C4-2B (cell line): ENCODE results near the gene TTLL12.

Experiments used
- CTCF ChIP-seq: fragments of 450-650 bp; conservative IDR thresholded peaks from 2 replicates; pipeline ENCODE4 v1.5.1; 2017; ENCODE audit warnings: mild to moderate bottlenecking
- ZFX ChIP-seq: fragments of 450-650 bp; IDR thresholded peaks from 2 replicates; pipeline ENCODE4 v1.6.1; 2017

DNA sequence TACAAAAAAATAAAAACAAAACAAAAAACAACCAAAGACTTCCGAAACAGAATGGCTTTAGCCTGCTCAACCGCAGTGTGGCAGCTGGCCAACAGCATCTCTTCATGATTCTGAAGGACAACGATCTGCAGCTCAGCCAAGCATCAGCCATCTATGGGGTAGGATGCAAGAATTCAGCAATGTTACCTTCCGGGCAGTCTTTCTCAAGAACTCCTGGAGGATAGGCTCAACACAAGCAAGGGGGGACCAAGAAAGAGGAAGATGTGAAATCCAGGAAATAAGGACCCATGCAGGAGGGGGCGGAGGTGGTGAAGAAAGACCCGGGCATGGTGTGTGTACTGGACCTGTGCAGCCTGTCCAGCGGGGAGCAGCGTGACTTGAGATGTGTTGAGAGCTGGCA, 39.1 kb downstream of the TTLL12 start:
- TF ChIP-seq CTCF (no peak), ZFX (no peak)
